ENCODE data around the gene ATP8A2.

Gene ATP8A2

GRCh38 chr13:25761041-25761440, 389.3 kb downstream of the ATP8A2 start:
- H3K9me3 ChIP-seq (ENCODE audit: control insufficient read depth in 5 of 5, low read length in 5 of 5), result no peaks in the 10 kb centered on the region
- H3K9ac ChIP-seq (ENCODE audit: low read length in 5 of 5), result no peak overlapping the region
- H3K27ac ChIP-seq (ENCODE audit: low read depth, low read length), result no peak overlapping the region
- no peaks in the 10 kb centered on the region for H3K36me3 ChIP-seq (ENCODE audit: control insufficient read depth in 5 of 5, insufficient read depth in 5 of 5, low read length in 5 of 5)
- no peaks in the 10 kb centered on the region for H3K4me1 ChIP-seq (ENCODE audit: control insufficient read depth in 5 of 5, insufficient read depth in 5 of 5, low read length in 5 of 5)
- no peaks in the 10 kb centered on the region for H3K27me3 ChIP-seq (ENCODE audit: control insufficient read depth in 5 of 5, insufficient read depth in 4 of 5, low read length in 5 of 5)
- H3K4me3 ChIP-seq (ENCODE audit: low read depth in 1 of 5, low read length in 5 of 5), result no peak overlapping the region

GRCh38 chr13:25762281-25762680, 390.5 kb downstream of the ATP8A2 start:
- Histone ChIP-seq H3K4me3 (ENCODE audit: low read depth in 1 of 5, low read length in 5 of 5) (no peak overlapping the region), H3K36me3 (ENCODE audit: control insufficient read depth in 5 of 5, insufficient read depth in 5 of 5, low read length in 5 of 5) (no peaks in the 10 kb centered on the region), H3K4me1 (ENCODE audit: control insufficient read depth in 5 of 5, insufficient read depth in 5 of 5, low read length in 5 of 5) (no peaks in the 10 kb centered on the region), H3K9ac (ENCODE audit: low read length in 5 of 5) (no peak overlapping the region), H3K27me3 (ENCODE audit: control insufficient read depth in 5 of 5, insufficient read depth in 4 of 5, low read length in 5 of 5) (no peaks in the 10 kb centered on the region), H3K27ac (ENCODE audit: low read depth, low read length) (no peak overlapping the region), H3K9me3 (ENCODE audit: control insufficient read depth in 5 of 5, low read length in 5 of 5) (no peaks in the 10 kb centered on the region)

GRCh38 chr13:25762795-25763377, 391.1 kb downstream of the ATP8A2 start:
- Histone ChIP-seq H3K27ac (ENCODE audit: low read depth, low read length) (no peak overlapping the region), H3K4me1 (ENCODE audit: control insufficient read depth in 5 of 5, insufficient read depth in 5 of 5, low read length in 5 of 5) (no peaks in the 10 kb centered on the region), H3K4me3 (ENCODE audit: low read depth in 1 of 5, low read length in 5 of 5) (no peak overlapping the region), H3K36me3 (ENCODE audit: control insufficient read depth in 5 of 5, insufficient read depth in 5 of 5, low read length in 5 of 5) (no peaks in the 10 kb centered on the region), H3K9me3 (ENCODE audit: control insufficient read depth in 5 of 5, low read length in 5 of 5) (no peaks in the 10 kb centered on the region), H3K9ac (ENCODE audit: low read length in 5 of 5) (no peak overlapping the region), H3K27me3 (ENCODE audit: control insufficient read depth in 5 of 5, insufficient read depth in 4 of 5, low read length in 5 of 5) (no peaks in the 10 kb centered on the region)

GRCh38 chr13:25764378-25764777, 392.6 kb downstream of the ATP8A2 start:
- Histone ChIP-seq H3K4me3 (ENCODE audit: low read depth in 1 of 5, low read length in 5 of 5) (no peak overlapping the region), H3K9me3 (ENCODE audit: control insufficient read depth in 5 of 5, low read length in 5 of 5) (no peaks in the 10 kb centered on the region), H3K4me1 (ENCODE audit: control insufficient read depth in 5 of 5, insufficient read depth in 5 of 5, low read length in 5 of 5) (no peaks in the 10 kb centered on the region), H3K27me3 (ENCODE audit: control insufficient read depth in 5 of 5, insufficient read depth in 4 of 5, low read length in 5 of 5) (peaks cover 0 to 3% (median 0%) of the 10 kb centered on the region in 5 donors), H3K9ac (ENCODE audit: low read length in 5 of 5) (no peak overlapping the region), H3K36me3 (ENCODE audit: control insufficient read depth in 5 of 5, insufficient read depth in 5 of 5, low read length in 5 of 5) (no peaks in the 10 kb centered on the region), H3K27ac (ENCODE audit: low read depth, low read length) (no peak overlapping the region)

- H3K27ac ChIP-seq (ENCODE audit: low read depth, low read length), result no peak overlapping the region
Observed at GRCh38 chr13:25765266-25765665, 393.5 kb downstream of the ATP8A2 start.

GRCh38 chr13:25766576-25766975, 394.8 kb downstream of the ATP8A2 start:
- Histone ChIP-seq H3K27me3 (ENCODE audit: control insufficient read depth in 5 of 5, insufficient read depth in 4 of 5, low read length in 5 of 5) (peaks cover 0 to 8% (median 0%) of the 10 kb centered on the region in 5 donors), H3K9ac (ENCODE audit: low read length in 5 of 5) (no peak overlapping the region), H3K36me3 (ENCODE audit: control insufficient read depth in 5 of 5, insufficient read depth in 5 of 5, low read length in 5 of 5) (no peaks in the 10 kb centered on the region), H3K27ac (ENCODE audit: low read depth, low read length) (no peak overlapping the region), H3K4me3 (ENCODE audit: low read depth in 1 of 5, low read length in 5 of 5) (no peak overlapping the region), H3K9me3 (ENCODE audit: control insufficient read depth in 5 of 5, low read length in 5 of 5) (no peaks in the 10 kb centered on the region), H3K4me1 (ENCODE audit: control insufficient read depth in 5 of 5, insufficient read depth in 5 of 5, low read length in 5 of 5) (no peaks in the 10 kb centered on the region)

More at GRCh38 chr13:25765266-25765665, 393.5 kb downstream of the ATP8A2 start:
- Histone ChIP-seq H3K9ac (ENCODE audit: low read length in 5 of 5) (no peak overlapping the region), H3K9me3 (ENCODE audit: control insufficient read depth in 5 of 5, low read length in 5 of 5) (no peaks in the 10 kb centered on the region), H3K36me3 (ENCODE audit: control insufficient read depth in 5 of 5, insufficient read depth in 5 of 5, low read length in 5 of 5) (no peaks in the 10 kb centered on the region), H3K27me3 (ENCODE audit: control insufficient read depth in 5 of 5, insufficient read depth in 4 of 5, low read length in 5 of 5) (peaks cover 0 to 8% (median 0%) of the 10 kb centered on the region in 5 donors), H3K4me3 (ENCODE audit: low read depth in 1 of 5, low read length in 5 of 5) (no peak overlapping the region), H3K4me1 (ENCODE audit: control insufficient read depth in 5 of 5, insufficient read depth in 5 of 5, low read length in 5 of 5) (no peaks in the 10 kb centered on the region)

- Histone ChIP-seq H3K9me3 (ENCODE audit: control insufficient read depth in 5 of 5, low read length in 5 of 5) (no peaks in the 10 kb centered on the region), H3K4me3 (ENCODE audit: low read depth in 1 of 5, low read length in 5 of 5) (no peak overlapping the region), H3K4me1 (ENCODE audit: control insufficient read depth in 5 of 5, insufficient read depth in 5 of 5, low read length in 5 of 5) (no peaks in the 10 kb centered on the region), H3K27ac (ENCODE audit: low read depth, low read length) (no peak overlapping the region), H3K9ac (ENCODE audit: low read length in 5 of 5) (no peak overlapping the region), H3K36me3 (ENCODE audit: control insufficient read depth in 5 of 5, insufficient read depth in 5 of 5, low read length in 5 of 5) (no peaks in the 10 kb centered on the region), H3K27me3 (ENCODE audit: control insufficient read depth in 5 of 5, insufficient read depth in 4 of 5, low read length in 5 of 5) (peaks cover 0 to 8% (median 0%) of the 10 kb centered on the region in 5 donors)
Observed at GRCh38 chr13:25766991-25767390, 395.2 kb downstream of the ATP8A2 start.

- Histone ChIP-seq H3K36me3 (ENCODE audit: control insufficient read depth in 5 of 5, insufficient read depth in 5 of 5, low read length in 5 of 5) (no peaks in the 10 kb centered on the region), H3K9ac (ENCODE audit: low read length in 5 of 5) (no peak overlapping the region), H3K27me3 (ENCODE audit: control insufficient read depth in 5 of 5, insufficient read depth in 4 of 5, low read length in 5 of 5) (peaks cover 0 to 8% (median 0%) of the 10 kb centered on the region in 5 donors), H3K9me3 (ENCODE audit: control insufficient read depth in 5 of 5, low read length in 5 of 5) (no peaks in the 10 kb centered on the region), H3K4me3 (ENCODE audit: low read depth in 1 of 5, low read length in 5 of 5) (no peak overlapping the region), H3K4me1 (ENCODE audit: control insufficient read depth in 5 of 5, insufficient read depth in 5 of 5, low read length in 5 of 5) (no peaks in the 10 kb centered on the region), H3K27ac (ENCODE audit: low read depth, low read length) (no peak overlapping the region)
Observed at GRCh38 chr13:25768376-25768775, 396.6 kb downstream of the ATP8A2 start.

- Histone ChIP-seq H3K4me1 (ENCODE audit: control insufficient read depth in 5 of 5, insufficient read depth in 5 of 5, low read length in 5 of 5) (no peaks in the 10 kb centered on the region), H3K4me3 (ENCODE audit: low read depth in 1 of 5, low read length in 5 of 5) (no peak overlapping the region), H3K36me3 (ENCODE audit: control insufficient read depth in 5 of 5, insufficient read depth in 5 of 5, low read length in 5 of 5) (no peaks in the 10 kb centered on the region), H3K27me3 (ENCODE audit: control insufficient read depth in 5 of 5, insufficient read depth in 4 of 5, low read length in 5 of 5) (peaks cover 0 to 8% (median 0%) of the 10 kb centered on the region in 5 donors), H3K9ac (ENCODE audit: low read length in 5 of 5) (no peak overlapping the region), H3K27ac (ENCODE audit: low read depth, low read length) (no peak overlapping the region), H3K9me3 (ENCODE audit: control insufficient read depth in 5 of 5, low read length in 5 of 5) (no peaks in the 10 kb centered on the region)
Observed at GRCh38 chr13:25768838-25769237, 397.1 kb downstream of the ATP8A2 start.

GRCh38 chr13:25770601-25771000, 398.8 kb downstream of the ATP8A2 start:
- Histone ChIP-seq H3K4me1 (ENCODE audit: control insufficient read depth in 5 of 5, insufficient read depth in 5 of 5, low read length in 5 of 5) (no peaks in the 10 kb centered on the region), H3K9ac (ENCODE audit: low read length in 5 of 5) (no peak overlapping the region), H3K36me3 (ENCODE audit: control insufficient read depth in 5 of 5, insufficient read depth in 5 of 5, low read length in 5 of 5) (no peaks in the 10 kb centered on the region), H3K4me3 (ENCODE audit: low read depth in 1 of 5, low read length in 5 of 5) (no peak overlapping the region), H3K9me3 (ENCODE audit: control insufficient read depth in 5 of 5, low read length in 5 of 5) (no peaks in the 10 kb centered on the region), H3K27ac (ENCODE audit: low read depth, low read length) (no peak overlapping the region), H3K27me3 (ENCODE audit: control insufficient read depth in 5 of 5, insufficient read depth in 4 of 5, low read length in 5 of 5) (peaks cover 0 to 8% (median 0%) of the 10 kb centered on the region in 5 donors)
